NCI-H1417 treated with DMSO at 0.1 percent for 48 hours (cell line): ENCODE measurements around the gene ASTN1.

Experiments used
- DNase-seq: peaks from one replicate; lab custom pipeline; 2025; lab: John Stamatoyannopoulos, UW

Gene ASTN1

DNA sequence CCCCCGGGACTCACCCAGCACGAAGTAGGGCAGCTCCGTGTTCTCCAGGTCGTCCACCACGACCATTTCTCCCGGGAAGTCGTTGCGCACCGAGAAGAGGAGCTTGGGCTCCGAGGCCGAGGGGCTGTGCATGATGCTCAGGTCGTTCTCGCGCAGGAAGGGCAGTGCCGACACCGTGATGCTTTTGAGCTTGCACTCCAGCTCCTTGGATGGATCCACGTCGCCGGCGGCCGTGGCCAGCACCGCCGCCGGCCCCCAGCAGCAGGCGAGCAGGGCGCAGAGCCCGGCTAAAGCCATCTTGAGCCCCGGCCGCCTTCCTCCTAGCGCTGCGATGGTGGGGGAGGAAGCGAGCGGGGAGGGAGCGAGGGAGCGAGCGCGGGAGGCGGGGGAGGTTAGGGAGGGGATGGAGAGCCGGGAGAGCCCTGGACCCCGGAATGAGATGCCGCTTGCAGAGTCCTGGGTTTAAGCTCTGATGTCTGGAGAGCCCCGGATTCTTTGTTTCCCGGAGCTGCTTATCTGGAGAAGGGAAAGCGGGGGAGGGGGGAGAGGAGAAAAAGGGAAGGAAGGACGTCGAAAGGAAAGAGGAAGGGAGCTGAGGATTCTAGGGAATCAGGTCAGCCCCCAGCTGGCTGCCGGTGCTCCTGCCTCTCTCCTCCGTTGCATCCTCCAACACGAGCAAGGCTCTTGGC is at the start of gene ASTN1:
Gene ASTN1 (minus strand): TSS at position 333 of the 689 bp plus-strand sequence. CDS start 36 bp downstream, at position 297.
- no peak for DNase-seq

DNA sequence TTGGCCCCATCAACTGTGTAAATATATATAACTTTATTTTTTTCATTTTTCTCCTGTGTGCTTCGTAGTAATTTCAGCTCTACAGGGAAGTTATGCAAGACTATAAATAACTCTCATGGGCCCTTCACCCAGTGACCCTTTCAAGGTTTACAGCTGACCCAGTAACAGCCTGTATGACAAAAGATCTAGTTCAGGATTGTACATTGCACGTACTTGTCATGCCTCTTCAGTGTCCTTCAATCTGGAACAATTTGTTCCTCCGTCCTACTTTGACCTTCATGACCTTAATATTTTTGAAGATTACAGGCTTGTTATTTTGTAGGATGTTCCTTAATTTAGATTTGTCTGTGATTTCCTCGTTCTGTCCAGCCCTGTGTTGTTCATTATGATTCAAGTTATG is 46.7 kb upstream of the ASTN1 start:
- no peak for DNase-seq

DNA sequence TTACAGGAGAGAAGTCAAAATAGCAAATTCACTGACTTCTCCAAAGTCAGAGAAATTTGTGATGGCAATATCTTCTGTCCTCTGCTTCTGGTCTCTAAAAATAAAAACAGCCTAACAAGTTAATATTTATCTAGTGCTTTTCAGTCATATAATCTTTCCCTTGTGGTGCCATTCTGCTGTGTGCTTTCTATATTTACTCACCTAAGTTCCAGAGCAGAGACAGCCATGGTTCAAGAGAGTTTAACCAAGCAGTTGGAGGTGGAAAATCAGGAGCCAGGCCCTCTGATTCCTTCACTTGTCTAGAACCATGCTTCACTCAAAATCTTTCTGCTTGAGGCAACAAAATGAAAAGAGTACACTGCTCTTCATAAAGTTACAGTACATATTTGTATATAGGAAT is 45.6 kb upstream of the ASTN1 start:
- no peak for DNase-seq

DNA sequence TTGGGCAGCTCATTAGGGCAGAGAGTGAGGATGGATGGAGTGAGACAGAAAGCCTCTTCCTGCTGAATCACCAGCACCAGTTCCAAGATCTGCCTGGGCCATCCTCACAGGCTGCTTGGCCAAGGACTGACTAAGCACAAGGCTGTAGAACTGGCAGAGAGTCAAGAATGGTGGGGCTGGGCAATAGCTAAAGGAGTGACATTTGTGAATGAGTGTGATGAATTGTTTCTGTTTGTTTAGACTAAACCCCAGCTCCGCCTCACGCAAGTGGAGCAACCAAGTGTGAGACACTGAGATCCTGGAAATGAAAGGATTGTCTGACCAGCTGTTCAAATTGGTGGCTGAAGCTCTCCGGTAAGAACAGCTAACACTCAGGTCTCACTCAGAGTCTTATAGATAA is 44.8 kb upstream of the ASTN1 start:
- DNase-seq = peak; percentile 77

DNA sequence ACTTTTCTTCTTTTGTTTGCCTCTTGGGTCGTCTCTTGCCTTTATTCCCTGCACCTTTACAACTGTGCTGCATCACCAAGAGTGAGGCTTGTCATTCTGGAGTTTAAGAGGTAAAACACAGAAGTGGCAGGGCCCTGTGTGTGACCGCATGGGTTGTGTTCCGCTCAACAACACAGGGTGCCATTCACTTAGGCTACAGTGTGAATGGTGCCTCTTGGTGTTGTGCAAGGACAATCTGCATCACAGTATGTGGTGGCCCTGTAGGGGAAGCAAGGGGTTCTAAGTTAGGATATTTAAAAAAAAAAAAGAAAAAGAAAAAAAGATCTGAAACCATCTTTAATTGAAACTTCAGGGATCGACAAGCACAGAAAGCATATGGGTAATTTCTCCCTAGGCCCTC is 44.4 kb upstream of the ASTN1 start:
- no peak for DNase-seq

DNA sequence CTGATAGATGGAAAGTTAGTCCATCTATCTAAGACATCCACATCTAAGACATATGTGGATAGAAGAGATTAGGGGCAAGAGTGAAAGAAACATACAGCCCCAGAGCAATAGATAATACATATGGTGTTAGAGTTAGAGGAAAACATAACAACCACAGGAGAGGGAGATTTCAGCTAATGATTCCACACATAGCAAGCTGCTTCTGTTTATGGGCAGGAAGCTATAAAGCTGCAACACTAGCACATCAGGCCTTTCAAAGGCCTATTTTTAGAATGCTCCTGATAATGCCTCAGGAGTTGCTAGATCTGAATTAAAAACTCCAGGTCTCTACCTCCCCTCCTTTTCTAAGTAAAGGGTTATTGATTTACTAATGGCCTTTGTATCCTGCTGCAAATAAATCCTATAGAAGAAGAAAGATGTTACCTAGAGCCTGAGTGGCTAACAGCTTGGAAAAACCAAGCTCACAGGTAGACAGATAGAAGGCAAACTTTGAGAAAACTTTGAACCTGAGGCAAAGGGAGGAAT is 42.4 kb upstream of the ASTN1 start:
- DNase-seq = no peak

DNA sequence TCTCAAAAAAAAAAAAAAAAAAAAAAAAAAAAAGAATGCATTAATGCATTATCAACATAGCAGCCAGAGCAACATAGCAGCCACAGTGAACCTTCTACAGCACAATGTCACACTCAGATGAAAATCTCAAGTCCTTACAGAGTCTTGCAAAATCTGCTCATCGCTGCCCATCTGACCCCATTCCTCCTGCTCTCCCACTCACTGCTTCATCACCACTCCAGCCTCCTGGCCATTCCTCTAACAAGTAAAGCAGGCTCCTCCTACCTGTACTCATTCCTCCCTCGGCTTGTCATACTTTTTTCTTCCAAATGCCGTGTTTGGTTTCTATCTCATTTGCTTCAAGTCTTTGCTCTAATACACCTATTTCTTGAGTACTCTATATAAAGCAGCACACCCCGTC is 35.8 kb upstream of the ASTN1 start:
- no peak for DNase-seq

DNA sequence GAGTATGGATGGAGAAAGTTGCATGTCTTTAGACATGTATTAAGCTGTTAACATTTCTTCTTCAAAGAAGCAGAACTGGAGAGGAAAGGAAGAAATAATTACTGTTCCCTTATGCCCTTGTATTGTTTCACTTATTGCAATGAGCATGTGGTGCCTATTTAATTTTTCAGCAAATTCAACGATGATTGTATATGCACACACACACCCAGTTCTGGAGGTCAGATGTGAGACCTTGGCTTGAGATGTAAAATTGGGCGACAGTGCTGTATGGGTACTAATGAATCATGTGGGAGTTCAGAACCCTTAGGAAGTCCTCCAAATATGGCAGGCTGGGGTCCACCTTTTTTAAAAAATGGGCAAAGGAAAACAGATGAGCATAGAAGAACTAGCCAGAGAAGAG is 33.7 kb upstream of the ASTN1 start:
- DNase-seq = no peak

DNA sequence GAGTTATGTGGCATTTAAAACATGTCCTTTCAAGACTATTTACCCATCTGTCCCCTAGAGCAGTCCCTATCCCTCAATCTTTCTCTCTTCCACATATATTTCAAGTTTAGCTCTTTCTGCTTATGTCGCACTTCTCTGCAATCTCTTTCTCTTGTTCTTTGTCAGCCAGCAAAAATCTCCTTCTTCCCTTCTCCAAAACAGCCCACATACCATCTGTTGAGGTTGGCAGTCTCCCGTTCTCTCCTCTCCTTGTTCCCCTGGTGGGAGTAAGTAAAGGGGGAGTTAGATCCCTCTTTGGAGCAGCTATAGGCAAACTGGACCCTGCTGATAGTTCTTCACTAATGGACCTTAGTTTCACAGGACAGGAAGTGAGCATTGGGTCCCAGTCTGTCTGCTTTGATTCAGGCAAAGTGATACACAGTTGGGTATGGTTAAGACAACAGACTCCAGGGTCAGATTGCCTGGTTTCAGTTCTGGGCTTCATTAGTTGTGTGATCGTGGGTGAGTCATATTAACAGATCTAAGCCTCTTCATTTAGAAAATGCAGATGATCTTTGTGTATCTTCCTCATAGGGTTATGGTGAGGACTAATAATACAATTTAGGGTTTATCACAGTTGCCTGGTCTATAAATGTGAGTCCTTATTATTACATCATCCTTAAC is 25.9 kb upstream of the ASTN1 start:
- DNase-seq = no peak

DNA sequence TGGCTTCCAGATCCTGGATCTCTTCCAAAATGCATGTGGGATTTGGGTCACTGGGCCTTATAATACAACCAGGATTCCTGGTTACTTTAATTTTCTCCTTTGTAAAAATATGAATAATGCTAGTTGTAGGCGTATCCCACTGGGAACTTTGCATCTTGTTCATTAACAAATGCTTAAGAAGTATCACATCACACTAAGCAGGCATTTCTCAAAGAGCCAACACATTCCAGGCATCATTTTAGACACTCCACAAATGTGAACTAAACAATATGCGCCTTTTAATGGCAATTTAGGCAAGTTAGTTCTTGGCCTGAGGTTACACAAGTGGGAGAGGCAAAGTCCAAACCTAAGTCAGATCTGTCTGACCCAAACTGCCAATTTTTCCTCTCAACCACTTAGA is 22.1 kb upstream of the ASTN1 start:
- DNase-seq = no peak

DNA sequence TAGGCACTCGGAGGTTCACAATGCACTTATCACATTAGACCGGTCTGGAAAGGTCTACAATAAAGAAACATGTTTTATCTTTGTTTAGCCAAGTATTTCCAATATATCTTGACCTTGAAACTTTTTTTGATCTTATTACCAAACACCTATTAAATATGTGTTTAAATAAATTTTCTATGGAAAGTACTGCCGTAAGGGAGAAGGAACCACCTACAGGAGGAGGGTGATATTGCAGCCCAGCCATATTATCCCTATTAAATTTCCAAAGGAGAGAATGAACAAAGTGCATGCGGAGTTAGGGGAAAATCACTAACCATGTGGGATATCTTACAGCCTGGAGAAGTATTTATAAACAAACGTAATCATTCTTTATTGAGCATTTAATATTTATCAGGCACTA is 20.7 kb upstream of the ASTN1 start:
- no peak for DNase-seq

DNA sequence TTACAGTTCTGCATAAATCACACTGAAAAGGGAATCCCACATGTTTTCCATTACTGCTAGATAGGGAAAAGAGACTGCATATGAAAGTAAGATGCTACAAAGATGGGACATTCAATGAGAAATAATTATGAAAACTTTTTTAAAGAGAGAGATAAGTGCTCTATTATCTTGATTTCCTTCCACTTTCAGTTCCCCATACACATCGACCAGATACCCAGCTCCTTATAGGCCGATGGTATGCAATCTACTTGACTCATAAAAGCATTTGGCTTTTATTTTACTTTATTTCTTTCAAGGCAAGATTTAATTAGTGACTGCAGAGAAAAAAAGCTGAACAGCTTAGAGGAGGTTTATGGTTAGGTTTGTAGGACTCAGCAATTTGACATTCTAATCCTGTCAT is 19.3 kb upstream of the ASTN1 start:
- DNase-seq = no peak

DNA sequence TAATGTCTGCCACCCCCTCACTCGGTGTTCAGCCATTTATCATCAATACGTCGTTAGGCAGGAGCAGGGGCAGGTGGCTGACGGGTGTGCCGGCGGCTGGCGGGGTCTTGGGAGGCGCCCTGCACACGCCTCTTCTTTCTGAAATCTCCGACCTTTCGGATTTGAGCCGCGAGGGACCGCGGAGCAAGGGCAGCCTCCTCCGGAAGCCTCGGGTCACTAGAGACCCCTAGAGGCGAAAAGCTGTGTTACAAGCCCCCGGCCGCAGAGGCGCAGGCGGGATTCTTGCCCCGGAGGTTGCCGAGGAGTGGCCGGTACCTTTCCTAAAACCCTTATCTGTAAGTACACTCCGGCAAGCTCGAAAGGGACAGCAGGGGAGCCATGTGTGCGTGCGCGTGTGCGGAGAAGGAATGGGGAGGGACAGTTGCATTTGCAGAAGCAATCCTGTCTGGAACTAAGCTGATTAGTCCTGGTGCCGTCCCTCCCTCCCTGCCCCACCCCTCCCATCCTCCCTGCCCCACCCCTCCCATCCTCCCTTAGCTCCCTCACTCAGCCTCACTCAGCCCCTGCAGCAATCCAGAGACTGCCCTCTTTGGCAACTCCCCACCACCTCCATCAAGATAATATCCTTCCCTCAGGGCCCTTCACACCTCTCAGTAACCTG is 17.2 kb upstream of the ASTN1 start:
- peak; percentile 27 for DNase-seq

DNA sequence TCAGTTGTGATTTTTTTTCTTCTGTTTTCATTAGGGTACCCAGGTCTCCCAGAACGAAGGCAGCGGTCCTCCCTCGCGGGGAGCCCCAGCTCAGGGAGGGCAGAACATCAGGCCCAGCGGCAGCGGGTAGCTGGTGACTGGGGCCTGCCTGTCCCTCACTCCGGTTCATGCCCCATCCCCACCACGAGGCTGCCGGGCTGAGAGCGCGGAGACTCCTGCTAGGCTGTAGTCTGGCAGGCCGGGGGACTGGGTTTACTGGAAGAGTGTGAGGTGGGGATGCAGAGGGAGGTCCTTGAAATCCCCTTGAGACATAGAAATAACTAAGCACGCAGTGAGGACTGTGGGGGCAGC is 16.7 kb upstream of the ASTN1 start:
- no peak for DNase-seq

DNA sequence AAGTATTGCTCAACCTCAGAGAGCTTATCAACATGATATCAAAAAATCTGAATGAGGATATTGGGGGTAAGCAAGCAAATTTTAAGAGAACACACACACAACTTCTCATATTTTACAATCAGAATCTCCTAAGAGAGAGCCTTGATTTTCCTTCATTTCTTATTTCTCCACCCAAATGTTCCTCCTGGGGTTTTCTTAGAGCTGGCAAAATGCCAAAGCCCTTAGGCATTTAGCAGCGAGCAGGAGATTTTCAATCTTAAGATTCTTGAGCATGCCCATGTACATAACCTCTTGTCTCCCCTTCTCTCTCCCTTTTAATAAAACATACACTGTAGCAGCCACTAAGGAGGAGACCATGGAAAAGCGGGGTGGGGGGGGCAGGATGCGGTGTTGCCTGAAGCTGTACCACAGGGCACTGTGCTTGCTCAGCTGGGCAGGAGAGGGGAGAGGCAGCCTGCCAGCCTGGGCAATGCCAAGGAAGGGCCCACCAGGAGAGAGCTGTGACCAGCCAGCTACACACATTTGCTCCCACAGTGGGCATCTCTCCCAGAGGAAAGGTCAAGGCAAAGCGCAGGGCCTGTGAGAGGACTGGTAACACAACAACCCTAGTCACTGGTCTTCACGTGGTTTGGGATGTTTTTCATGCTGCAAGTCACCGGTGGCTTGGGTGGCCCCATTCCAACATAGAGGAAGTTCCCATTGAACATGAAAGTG is 10.6 kb upstream of the ASTN1 start:
- no peak for DNase-seq

DNA sequence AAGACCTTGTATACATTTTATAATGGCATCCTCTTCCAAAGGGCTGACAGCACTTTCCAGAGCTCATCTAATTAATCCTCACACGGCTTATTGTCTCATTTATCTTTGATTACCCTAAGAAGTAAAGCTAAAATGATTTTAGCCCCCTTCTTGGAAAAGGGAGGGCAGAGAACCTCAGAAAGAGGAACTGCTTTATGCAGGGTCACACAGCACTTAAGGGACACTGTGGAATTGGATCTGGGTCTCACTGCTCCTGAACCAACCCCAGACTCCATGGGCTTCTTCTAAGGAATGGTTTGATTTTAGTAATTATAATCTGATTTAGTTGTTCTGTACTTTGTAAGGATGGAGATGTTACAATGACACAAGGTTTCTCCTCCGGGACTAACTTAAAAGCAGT is 9.5 kb upstream of the ASTN1 start:
- DNase-seq = no peak

DNA sequence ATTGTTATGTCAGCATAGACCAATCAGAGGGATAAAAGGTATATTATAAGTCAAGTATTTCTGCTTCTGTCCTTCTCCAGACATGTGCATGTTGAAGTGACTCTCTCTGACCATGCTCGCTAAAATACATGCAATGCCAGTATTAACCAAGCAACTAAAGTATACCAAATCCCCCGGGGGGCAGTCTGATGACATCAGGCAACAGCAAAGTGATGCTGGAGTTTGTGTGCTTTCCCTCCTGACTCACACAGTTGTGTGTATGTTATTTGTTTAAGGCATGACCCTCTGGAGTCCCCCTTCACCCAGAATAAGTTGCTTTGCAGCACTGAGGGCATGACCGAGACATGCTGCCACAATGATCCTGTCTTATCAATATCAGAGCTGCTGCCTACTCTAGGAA is 8.4 kb upstream of the ASTN1 start:
- no peak for DNase-seq

DNA sequence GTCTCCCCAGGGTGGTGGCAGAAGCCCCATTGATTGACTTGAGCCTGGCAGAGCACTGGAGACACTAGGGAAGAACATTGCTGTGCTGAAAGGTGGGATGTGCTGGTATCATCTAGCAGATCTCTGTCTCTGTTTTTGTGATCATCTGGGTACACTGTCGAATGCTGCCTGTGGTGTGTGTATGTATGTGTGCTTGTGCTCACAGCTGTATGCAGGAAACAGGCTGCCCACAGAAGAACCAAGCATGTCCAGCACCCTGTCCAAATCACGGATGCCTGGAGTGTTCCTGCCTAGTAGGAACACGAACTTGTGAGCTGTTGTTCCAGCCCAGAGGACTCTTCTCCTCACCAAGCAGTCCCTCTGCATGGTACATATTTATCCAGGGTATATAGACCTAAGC is 7.8 kb upstream of the ASTN1 start:
- DNase-seq = no peak

DNA sequence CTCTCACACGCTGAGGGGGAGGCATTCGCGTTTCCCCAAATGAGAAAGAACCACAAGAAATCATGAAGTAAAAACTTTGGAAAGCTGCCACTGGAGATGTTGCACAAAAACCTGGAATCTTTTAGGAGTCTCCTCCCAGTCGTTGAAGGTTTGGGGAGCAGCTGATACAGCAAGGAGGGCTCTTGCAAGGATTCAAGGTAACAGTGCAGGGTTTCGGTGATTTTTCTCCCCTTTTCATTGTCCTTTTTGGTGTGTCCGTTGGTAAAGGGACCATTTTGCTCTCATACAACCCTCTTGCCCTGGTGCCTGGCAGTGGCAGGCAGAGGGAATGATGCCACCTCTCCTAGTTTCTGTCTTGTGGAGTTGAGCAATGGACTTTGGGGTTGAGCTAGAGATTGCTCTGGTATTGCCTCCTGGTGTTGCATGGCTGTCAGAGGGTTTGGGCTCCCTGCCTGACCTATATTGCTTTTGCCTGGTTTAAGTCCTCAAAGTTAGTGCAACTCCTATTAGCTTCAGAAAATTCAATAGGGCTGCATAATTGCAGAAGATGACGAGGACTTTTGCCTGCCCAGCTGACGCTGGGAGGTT is 7.1 kb upstream of the ASTN1 start:
- DNase-seq = no peak

DNA sequence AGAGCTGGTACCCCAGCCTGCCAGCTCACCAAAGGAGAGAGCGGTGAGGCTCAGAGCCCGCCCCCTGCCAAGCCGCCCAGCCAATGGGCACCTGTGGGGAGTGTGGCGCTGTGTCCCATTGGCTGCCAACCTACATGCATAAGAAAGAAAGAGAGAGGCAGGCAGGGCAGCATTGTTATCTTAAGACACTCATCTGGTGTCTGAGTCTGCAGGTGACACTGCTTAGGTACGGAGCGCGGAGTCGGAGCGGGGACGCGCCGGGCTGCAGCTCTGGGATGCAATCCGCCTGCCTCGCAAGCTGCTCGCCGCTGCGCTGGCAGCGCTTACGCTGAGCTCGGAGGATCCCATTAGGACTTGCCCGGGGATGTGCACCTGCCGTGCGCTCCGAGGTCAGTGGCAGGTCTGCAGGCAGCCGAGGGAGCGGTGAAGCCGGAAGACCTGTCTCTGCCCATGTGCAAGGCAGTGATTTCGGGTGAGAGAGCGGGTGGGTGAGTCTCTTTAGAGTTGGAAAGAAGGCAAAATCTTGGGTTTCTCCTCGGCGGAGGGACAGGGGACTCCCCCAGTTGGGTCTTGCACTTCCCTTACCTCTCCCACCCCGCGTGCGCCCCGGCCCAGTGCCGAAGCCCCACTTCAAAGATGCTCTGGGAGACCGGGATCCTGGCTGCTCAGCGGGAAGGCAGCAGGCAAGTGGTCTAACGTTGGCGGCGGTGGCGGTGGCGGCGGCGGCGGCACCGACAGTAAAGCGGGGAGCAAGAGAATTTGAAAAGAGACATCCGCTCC is 6.4 kb upstream of the ASTN1 start, which contains the start of gene BRINP2:
Gene BRINP2 (plus strand): TSS at position 203 of the 780 bp plus-strand sequence. CDS start 58,919 bp downstream, outside the sequence.
- DNase-seq = peak; percentile 52

DNA sequence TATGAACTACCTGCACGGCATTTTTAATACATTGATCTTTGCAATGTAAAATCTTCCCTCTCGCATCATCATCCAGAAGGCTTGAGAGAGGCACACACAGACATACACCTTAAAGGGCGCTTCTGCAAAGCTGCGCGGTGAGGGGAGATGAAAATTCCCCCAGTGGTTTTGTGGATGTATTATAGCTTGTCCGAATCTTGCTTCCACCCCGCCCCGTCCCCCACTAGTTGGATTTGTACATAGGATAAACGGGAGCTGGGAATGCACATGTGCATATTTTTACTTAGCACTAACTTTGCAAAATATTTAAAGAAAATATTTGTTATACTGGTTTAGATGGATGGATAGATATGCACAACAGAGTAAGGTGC is 542 bp upstream of the ASTN1 start:
- no peak for DNase-seq
